ENCODE data around the gene UXS1.

DNA sequence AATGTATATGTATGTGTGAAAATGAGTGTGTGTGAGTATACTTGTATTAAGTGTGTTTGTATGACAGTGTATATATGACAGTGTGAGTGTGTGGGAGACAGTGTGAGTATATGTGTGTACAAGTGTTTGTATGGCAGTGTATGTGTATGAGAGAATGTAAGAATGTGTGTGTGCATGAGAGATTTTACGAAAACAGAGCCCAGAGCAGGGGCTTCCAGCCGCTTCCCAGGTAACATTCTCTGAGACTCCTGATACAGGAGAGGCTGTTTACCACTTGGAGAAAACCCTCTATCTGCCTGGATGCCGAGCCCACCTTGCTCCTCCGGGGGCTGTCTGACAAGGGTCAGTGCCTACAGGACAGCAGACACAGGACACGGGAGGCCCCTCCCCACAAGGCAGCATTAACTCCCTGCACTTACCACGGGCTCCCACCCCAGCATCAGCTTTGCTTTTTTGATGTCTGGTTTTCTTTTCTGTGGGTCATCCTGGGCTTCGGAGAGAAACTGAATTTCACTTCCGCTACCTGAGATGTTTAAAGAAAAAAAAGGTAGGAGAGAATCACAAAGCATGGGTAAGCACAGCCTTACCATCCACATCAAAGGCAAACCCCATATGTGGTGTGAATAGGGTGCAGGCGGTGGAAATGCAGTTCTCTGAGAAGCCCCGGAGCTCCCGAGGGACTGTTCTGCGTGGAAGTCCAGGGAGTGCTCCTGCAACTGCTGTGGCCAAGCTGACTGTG is 97.6 kb downstream of the UXS1 start:
- no peak for TF ChIP-seq CTCF (conservative IDR thresholded peaks at IDR 0.05; ENCODE audit: low read length)
- TF ChIP-seq EZH2phosphoT487 (IDR thresholded peaks at IDR 0.05; ENCODE audit: borderline replicate concordance), result no peak

All from Loucy (cell line).